NB4 (cell line): ENCODE data around the gene ENPP1.
"Not testable (repeated sequence)": the region's sequence is repeated elsewhere in the genome, so short reads cannot be mapped to it uniquely, and the experiment has no call there.

Source experiments
- CTCF ChIP-seq: IDR thresholded peaks from one replicate; pipeline ENCODE4 v1.5.1; 2012; ENCODE audit warnings: low read depth, low read length
- MYC ChIP-seq: IDR thresholded peaks from 2 replicates; pipeline ENCODE4 v1.6.1; 2011; ENCODE audit warnings: low read depth, low read length
- POLR2A ChIP-seq: IDR thresholded peaks from 2 replicates; pipeline ENCODE4 v1.6.1; 2011; ENCODE audit warnings: mild to moderate bottlenecking; ENCODE audit not compliant: insufficient read length; ENCODE audit errors: extremely low read depth
- TF ChIP-seq, protein P1 (sequence below): IDR thresholded peaks from 2 replicates; pipeline ENCODE4 v1.6.1; 2011; ENCODE audit warnings: low read depth, low read length

- TF ChIP-seq CTCF, POLR2A, MYC: not testable (repeated sequence)
- TF ChIP-seq, protein P1, sequence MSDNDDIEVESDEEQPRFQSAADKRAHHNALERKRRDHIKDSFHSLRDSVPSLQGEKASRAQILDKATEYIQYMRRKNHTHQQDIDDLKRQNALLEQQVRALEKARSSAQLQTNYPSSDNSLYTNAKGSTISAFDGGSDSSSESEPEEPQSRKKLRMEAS: not testable (repeated sequence)
Measured at GRCh38 chr6:131916091-131916796, 108.4 kb downstream of the ENPP1 start.
